Lower leg skin (tissue), 4 donors: ENCODE measurements around the gene ELOA2. TPM values are rescaled to one million over a fixed set of nuclear protein-coding genes. Genes with fewer than 3 reads are reported as not detected.

Source experiments
- DNase-seq, 2 donors: peaks; one replicate each; pipeline ENCODE4 v3.0.0-alpha.2; 2019; ENCODE audit warnings: low spot score in 2 of 2
- H3K4me3 ChIP-seq: fragments of 200-600 bp; sonication (generic); 2 replicates; pipeline ENCODE4 v1.5.1; 2017; ENCODE audit warnings: mild to moderate bottlenecking, low read depth; ENCODE audit not compliant: poor library complexity, severe bottlenecking
- POLR2A ChIP-seq, 2 donors: fragments of 450-650 bp; IDR thresholded peaks; one replicate each; pipeline ENCODE4 v1.6.1; 2016 to 2017; ENCODE audit warnings: antibody characterized with exemption in 2 of 2, mild to moderate bottlenecking in 1 of 2, moderate library complexity in 1 of 2
- WGBS, 2 donors: methylation state at CpG; one replicate each; pipeline ENCODE4 v1.1.5; 2018; 5-methylcytosine and 5-hydroxymethylcytosine counted together
- intact Hi-C: fragments of 100-400 bp; cut with DNase I; formaldehyde crosslinking; loops from one replicate; pipeline ENCODE4 v1.15.0; 2023; ENCODE audit warnings: low total_unique reads
- total RNA-seq, 4 donors: library from RNA; depleted of rRNA; stranded (reverse); fragments of >200 nt; gene quantifications; one replicate each; pipeline ENCODE4 v1.1.0, GENCODE V29; 2016
- TF ChIP-seq, protein P1 (sequence below), 3 donors: fragments of 450-650 bp; IDR thresholded peaks; one replicate each; pipeline ENCODE4 v1.5.1; 2016; ENCODE audit warnings: antibody characterized with exemption in 3 of 3, mild to moderate bottlenecking in 3 of 3, moderate library complexity in 2 of 3

The ELOA2 gene, protein sequence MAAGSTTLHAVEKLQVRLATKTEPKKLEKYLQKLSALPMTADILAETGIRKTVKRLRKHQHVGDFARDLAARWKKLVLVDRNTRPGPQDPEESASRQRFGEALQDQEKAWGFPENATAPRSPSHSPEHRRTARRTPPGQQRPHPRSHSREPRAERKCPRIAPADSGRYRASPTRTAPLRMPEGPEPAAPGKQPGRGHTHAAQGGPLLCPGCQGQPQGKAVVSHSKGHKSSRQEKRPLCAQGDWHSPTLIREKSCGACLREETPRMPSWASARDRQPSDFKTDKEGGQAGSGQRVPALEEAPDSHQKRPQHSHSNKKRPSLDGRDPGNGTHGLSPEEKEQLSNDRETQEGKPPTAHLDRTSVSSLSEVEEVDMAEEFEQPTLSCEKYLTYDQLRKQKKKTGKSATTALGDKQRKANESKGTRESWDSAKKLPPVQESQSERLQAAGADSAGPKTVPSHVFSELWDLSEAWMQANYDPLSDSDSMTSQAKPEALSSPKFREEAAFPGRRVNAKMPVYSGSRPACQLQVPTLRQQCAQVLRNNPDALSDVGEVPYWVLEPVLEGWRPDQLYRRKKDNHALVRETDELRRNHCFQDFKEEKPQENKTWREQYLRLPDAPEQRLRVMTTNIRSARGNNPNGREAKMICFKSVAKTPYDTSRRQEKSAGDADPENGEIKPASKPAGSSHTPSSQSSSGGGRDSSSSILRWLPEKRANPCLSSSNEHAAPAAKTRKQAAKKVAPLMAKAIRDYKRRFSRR
- total RNA-seq, result not detected

- TF ChIP-seq POLR2A (IDR thresholded peaks at IDR 0.05), result no peak
- TF ChIP-seq, protein P1, sequence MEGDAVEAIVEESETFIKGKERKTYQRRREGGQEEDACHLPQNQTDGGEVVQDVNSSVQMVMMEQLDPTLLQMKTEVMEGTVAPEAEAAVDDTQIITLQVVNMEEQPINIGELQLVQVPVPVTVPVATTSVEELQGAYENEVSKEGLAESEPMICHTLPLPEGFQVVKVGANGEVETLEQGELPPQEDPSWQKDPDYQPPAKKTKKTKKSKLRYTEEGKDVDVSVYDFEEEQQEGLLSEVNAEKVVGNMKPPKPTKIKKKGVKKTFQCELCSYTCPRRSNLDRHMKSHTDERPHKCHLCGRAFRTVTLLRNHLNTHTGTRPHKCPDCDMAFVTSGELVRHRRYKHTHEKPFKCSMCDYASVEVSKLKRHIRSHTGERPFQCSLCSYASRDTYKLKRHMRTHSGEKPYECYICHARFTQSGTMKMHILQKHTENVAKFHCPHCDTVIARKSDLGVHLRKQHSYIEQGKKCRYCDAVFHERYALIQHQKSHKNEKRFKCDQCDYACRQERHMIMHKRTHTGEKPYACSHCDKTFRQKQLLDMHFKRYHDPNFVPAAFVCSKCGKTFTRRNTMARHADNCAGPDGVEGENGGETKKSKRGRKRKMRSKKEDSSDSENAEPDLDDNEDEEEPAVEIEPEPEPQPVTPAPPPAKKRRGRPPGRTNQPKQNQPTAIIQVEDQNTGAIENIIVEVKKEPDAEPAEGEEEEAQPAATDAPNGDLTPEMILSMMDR (IDR thresholded peaks at IDR 0.05), result no peak
- H3K4me3 ChIP-seq, result no peak within 1 kb of the TSS
- WGBS, 2 donors, result 95 to 97% methylated on average over 13 to 23 of the region's 29 CpGs
- intact Hi-C loops, result no loop called here
- no peak for DNase-seq
These were observed at the start of gene ELOA2 for GRCh38 chr18:47035156-47035671. TSS of gene ELOA2 (minus strand) at chr18:47035621. CDS start at chr18:47035264, 357 bp downstream.

GRCh38 chr18:47081578-47081977, 46.2 kb upstream of the ELOA2 start:
- no peak for DNase-seq
- WGBS, 2 donors, result 89% methylated on average over 2 of the region's 2 CpGs
- TF ChIP-seq, protein P1 (IDR thresholded peaks at IDR 0.05), result no peak
- no peak for TF ChIP-seq POLR2A (IDR thresholded peaks at IDR 0.05)
- intact Hi-C loops, result no loop called here
- H3K4me3 ChIP-seq, result no peak overlapping the region

DNA sequence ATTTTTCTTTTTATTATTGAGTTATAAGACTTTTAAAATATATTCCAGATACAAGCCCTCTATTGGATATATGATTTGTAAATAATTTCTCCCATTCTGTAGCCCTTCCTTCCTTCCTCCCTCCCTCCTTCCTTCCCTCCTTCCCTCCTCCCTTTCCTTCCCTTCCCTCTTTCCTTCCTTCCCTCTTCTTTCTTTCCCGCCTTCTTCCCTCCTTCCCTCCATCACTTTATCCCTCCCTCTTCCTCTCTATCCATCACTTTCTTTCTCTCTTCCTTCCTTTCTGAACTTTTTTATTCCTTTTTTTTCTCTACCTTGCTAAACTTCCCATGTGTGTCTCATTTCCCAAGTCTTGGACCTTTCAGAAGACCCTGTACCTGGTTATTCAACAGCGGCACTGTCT, 45.5 kb upstream of the ELOA2 start:
- no peak overlapping the region for H3K4me3 ChIP-seq
- no peak for DNase-seq
- intact Hi-C loops, result no loop called here
- TF ChIP-seq, protein P1 (IDR thresholded peaks at IDR 0.05), result no peak
- TF ChIP-seq POLR2A (IDR thresholded peaks at IDR 0.05), result no peak
- 93 to 97% methylated on average over 2 of the region's 2 CpGs for WGBS, 2 donors

DNA sequence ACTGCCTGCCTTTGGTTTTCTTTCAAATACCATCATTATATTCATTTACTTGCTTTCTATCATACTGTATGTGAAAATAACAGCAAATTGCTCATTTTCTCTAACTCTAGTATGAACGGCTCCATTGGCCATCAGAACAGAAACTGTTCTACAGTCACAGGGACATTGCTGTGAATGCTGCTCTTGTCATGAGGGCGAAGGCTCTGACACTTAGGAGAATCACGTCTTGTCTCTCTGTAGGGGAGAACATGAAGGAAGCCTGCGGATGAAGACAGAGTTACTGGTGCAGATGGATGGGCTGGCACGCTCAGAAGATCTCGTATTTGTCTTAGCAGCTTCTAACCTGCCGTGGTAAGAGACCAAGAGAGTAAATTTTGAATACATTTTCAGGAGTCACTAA, 41.7 kb upstream of the ELOA2 start:
- WGBS, 2 donors, result 85 to 93% methylated on average over 7 of the region's 7 CpGs
- H3K4me3 ChIP-seq, result no peak overlapping the region
- intact Hi-C loops, result no loop called here

GRCh38 chr18:47075098-47075883, 39.9 kb upstream of the ELOA2 start:
- WGBS, 2 donors, result 40 to 49% methylated on average over 13 of the region's 13 CpGs
- DNase-seq, result no peak
- intact Hi-C loops, result no loop called here
- TF ChIP-seq, protein P1 (IDR thresholded peaks at IDR 0.05), result no peak
- no peak for TF ChIP-seq POLR2A (IDR thresholded peaks at IDR 0.05)
- H3K4me3 ChIP-seq, result no peak overlapping the region

More for the DNA sequence above, 41.7 kb upstream of the ELOA2 start:
- no peak for DNase-seq
- TF ChIP-seq POLR2A (IDR thresholded peaks at IDR 0.05), result no peak
- TF ChIP-seq, protein P1 (IDR thresholded peaks at IDR 0.05), result no peak
